Activated B cell treated with CpG ODN at 0.5 μM for 24 hours (primary cell): Measurements from ENCODE around the gene MCOLN2. TPM values are rescaled to one million over a fixed set of nuclear protein-coding genes. Genes with fewer than 3 reads are reported as not detected.

Experiments
- ATAC-seq: fragments of 200-7000 bp; cut with Tn5 transposase; one replicate; pipeline ENCODE4 v1.10.0; 2021; ENCODE audit warnings: low read depth, mild to moderate bottlenecking, moderate library complexity
- CTCF ChIA-PET: fragments of 350-600 bp; sonication (Branson Sonifier 250); formaldehyde crosslinking; loops from one replicate; lab custom pipeline; 2021; ENCODE audit warnings: antibody characterized with exemption; lab: Charles Lee
- POLR2A ChIA-PET: fragments of 350-600 bp; sonication (Branson Sonifier 250); formaldehyde crosslinking; loops from one replicate; lab custom pipeline; 2021; ENCODE audit warnings: antibody characterized with exemption; lab: Charles Lee
- DNase-seq: peaks from one replicate; pipeline ENCODE4 v3.0.0; 2022
- H3K27ac Mint-ChIP-seq: one replicate; pipeline ENCODE4 v1.8.0; 2020; ENCODE audit warnings: mixed read lengths
- H3K27me3 Mint-ChIP-seq: one replicate; pipeline ENCODE4 v1.8.0; 2021; ENCODE audit warnings: mixed read lengths
- H3K36me3 Mint-ChIP-seq: one replicate; pipeline ENCODE4 v1.8.0; 2021; ENCODE audit warnings: low read depth, mixed read lengths
- H3K4me1 Mint-ChIP-seq: one replicate; pipeline ENCODE4 v1.8.0; 2021; ENCODE audit warnings: mixed read lengths
- H3K4me3 Mint-ChIP-seq: one replicate; pipeline ENCODE4 v1.8.0; 2020; ENCODE audit warnings: mild to moderate bottlenecking, mixed read lengths
- H3K9me3 Mint-ChIP-seq: one replicate; pipeline ENCODE4 v1.8.0; 2020; ENCODE audit warnings: mixed read lengths
- CTCF ChIP-seq: fragments of 200-600 bp; IDR thresholded peaks from one replicate; pipeline ENCODE4 v1.8.0; 2022; ENCODE audit warnings: antibody characterized with exemption, mild to moderate bottlenecking
- intact Hi-C: fragments of 100-400 bp; cut with micrococcal nuclease; formaldehyde crosslinking; loops from one replicate; pipeline ENCODE4 v1.15.1; 2024
- total RNA-seq: library from RNA; stranded (reverse); gene quantifications from 2 replicates; pipeline ENCODE4 v1.2.3, GENCODE V29; 2022

MCOLN2 gene
- total RNA-seq, 1 donor from 2014 or later = 80.2 TPM

- Mint-ChIP-seq H3K36me3 (peaks cover 39% of the 10 kb centered on the region), H3K4me3 (no peak overlapping the region), H3K27me3 (no peaks in the 10 kb centered on the region), H3K4me1 (no peaks in the 10 kb centered on the region), H3K27ac (no peak overlapping the region), H3K9me3 (no peaks in the 10 kb centered on the region)
- ATAC-seq (no peak), DNase-seq (no peak)
- POLR2A ChIA-PET = no interaction called here
- no peak for TF ChIP-seq CTCF
- intact Hi-C loops = no loop called here
- CTCF ChIA-PET = no interaction called here
These were observed 66.1 kb downstream of the MCOLN2 start for GRCh38 chr1:84930831-84931230.

- intact Hi-C loops = no loop called here
- ATAC-seq = no peak
- DNase-seq = no peak
- no peak for TF ChIP-seq CTCF
- no peaks in the 10 kb centered on the region for H3K4me1 Mint-ChIP-seq
- no peak overlapping the region for H3K4me3 Mint-ChIP-seq
- CTCF ChIA-PET = no interaction called here
- peaks cover 40% of the 10 kb centered on the region for H3K36me3 Mint-ChIP-seq
- no peak overlapping the region for H3K27ac Mint-ChIP-seq
- no peaks in the 10 kb centered on the region for H3K27me3 Mint-ChIP-seq
- POLR2A ChIA-PET = no interaction called here
- no peaks in the 10 kb centered on the region for H3K9me3 Mint-ChIP-seq
These were observed 66.6 kb downstream of the MCOLN2 start for GRCh38 chr1:84930329-84930728.

- no peak for DNase-seq
- H3K9me3 Mint-ChIP-seq = no peaks in the 10 kb centered on the region
- H3K4me3 Mint-ChIP-seq = no peak overlapping the region
- ChIA-PET CTCF (interaction anchor here (0.7 to 1.9 kb wide), 2 partner anchors 9 to 15 kb away, joined by 3 to 5 read pairs; no protein-coding TSS in a partner anchor), POLR2A (no interaction called here)
- peaks cover 42% of the 10 kb centered on the region for H3K36me3 Mint-ChIP-seq
- intact Hi-C loops = no loop called here
- H3K27ac Mint-ChIP-seq = no peak overlapping the region
- no peaks in the 10 kb centered on the region for H3K4me1 Mint-ChIP-seq
- ATAC-seq = no peak
- TF ChIP-seq CTCF = no peak
- no peaks in the 10 kb centered on the region for H3K27me3 Mint-ChIP-seq
These were observed 67.3 kb downstream of the MCOLN2 start for GRCh38 chr1:84929581-84929980.

- intact Hi-C loops = no loop called here
- H3K9me3 Mint-ChIP-seq = no peaks in the 10 kb centered on the region
- H3K4me1 Mint-ChIP-seq = no peaks in the 10 kb centered on the region
- H3K36me3 Mint-ChIP-seq = peaks cover 42% of the 10 kb centered on the region
- CTCF ChIA-PET = interaction anchor here (0.7 to 1.9 kb wide), 2 partner anchors 9 to 16 kb away, joined by 3 to 5 read pairs; no protein-coding TSS in a partner anchor
- H3K27me3 Mint-ChIP-seq = no peaks in the 10 kb centered on the region
- DNase-seq = no peak
- POLR2A ChIA-PET = no interaction called here
- H3K4me3 Mint-ChIP-seq = no peak overlapping the region
- no peak for ATAC-seq
- no peak overlapping the region for H3K27ac Mint-ChIP-seq
- no peak for TF ChIP-seq CTCF
These were observed 67.9 kb downstream of the MCOLN2 start for GRCh38 chr1:84928979-84929378.

- no peak overlapping the region for H3K27ac Mint-ChIP-seq
- intact Hi-C loops = no loop called here
- TF ChIP-seq CTCF = no peak
- peaks cover 3% of the 10 kb centered on the region for H3K27me3 Mint-ChIP-seq
- POLR2A ChIA-PET = no interaction called here
- ATAC-seq = no peak
- no peaks in the 10 kb centered on the region for H3K9me3 Mint-ChIP-seq
- no peak overlapping the region for H3K4me3 Mint-ChIP-seq
- H3K4me1 Mint-ChIP-seq = no peaks in the 10 kb centered on the region
- H3K36me3 Mint-ChIP-seq = peaks cover 18% of the 10 kb centered on the region
- no peak for DNase-seq
- CTCF ChIA-PET = no interaction called here
These were observed 73.6 kb downstream of the MCOLN2 start for GRCh38 chr1:84923317-84923716.
